HCT116 (cell line): ENCODE data around the gene SLC23A1.

Experiments used
- ATF3 ChIP-seq: IDR thresholded peaks from 2 replicates; pipeline ENCODE4 v1.6.1; 2012
- CTCF ChIP-seq, 3 experiments: fragments of 200-600 bp in 1 of 3; sonication (generic) in 1 of 3; IDR thresholded peaks in 2 of 3; conservative IDR thresholded peaks in 1 of 3; 2 replicates each; pipeline ENCODE4 v1.5.1; 2012 to 2017; ENCODE audit warnings: low read depth in 2 of 3, low read length in 2 of 3, antibody characterized with exemption in 1 of 3, borderline replicate concordance in 1 of 3, control low read depth in 1 of 3, mild to moderate bottlenecking in 1 of 3, mixed read lengths in 1 of 3, mixed run types in 1 of 3, moderate library complexity in 1 of 3; ENCODE audit not compliant: insufficient read depth in 1 of 3
- ELF1 ChIP-seq: IDR thresholded peaks from 2 replicates; pipeline ENCODE4 v1.6.1; 2012; ENCODE audit warnings: low read depth, borderline replicate concordance
- EZH2 ChIP-seq: fragments of 200-600 bp; sonication (generic); IDR thresholded peaks from 2 replicates; pipeline ENCODE4 v1.6.1; 2017; ENCODE audit warnings: antibody characterized with exemption, mixed run types
- MAX ChIP-seq: IDR thresholded peaks from 2 replicates; pipeline ENCODE4 v1.6.1; 2012
- POLR2A ChIP-seq: IDR thresholded peaks from 2 replicates; pipeline ENCODE4 v1.7.0; 2011; ENCODE audit warnings: borderline replicate concordance; ENCODE audit not compliant: insufficient read depth, insufficient read length; ENCODE audit errors: extremely low read depth
- POLR2AphosphoS5 ChIP-seq: IDR thresholded peaks from 2 replicates; pipeline ENCODE4 v1.6.1; 2011; ENCODE audit warnings: mild to moderate bottlenecking, low read depth, low read length, moderate library complexity
- YY1 ChIP-seq: IDR thresholded peaks from 2 replicates; pipeline ENCODE4 v1.6.1; 2011; ENCODE audit warnings: low read length, low read depth, moderate library complexity, mild to moderate bottlenecking; ENCODE audit not compliant: insufficient replicate concordance; ENCODE audit errors: extremely low read depth
- ZNF274 ChIP-seq: fragments of 200-500 bp; sonication (Bioruptor generic); IDR thresholded peaks from 2 replicates; pipeline ENCODE4 v1.6.1; 2014; ENCODE audit warnings: mild to moderate bottlenecking, low read depth, low read length, inconsistent platforms

GRCh38 chr5:139397921-139398320 is 14.8 kb upstream of the SLC23A1 start:
- TF ChIP-seq CTCF (IDR thresholded peaks at IDR 0.05 in 2 of 3, conservative IDR thresholded peaks at IDR 0.05 in 1 of 3; ENCODE audit: borderline replicate concordance in 1 of 3, insufficient read depth in 1 of 3, low read depth in 2 of 3, low read length in 2 of 3): no peak
- TF ChIP-seq POLR2A: no peak
- no peak for TF ChIP-seq POLR2AphosphoS5
- TF ChIP-seq EZH2: no peak
- no peak for TF ChIP-seq YY1
- TF ChIP-seq ATF3: no peak
- no peak for TF ChIP-seq ZNF274
- no peak for TF ChIP-seq MAX
- TF ChIP-seq ELF1: no peak
